Breast epithelium (tissue), 4 donors: ENCODE data around the gene SCN10A. TPM values are rescaled to one million over a fixed set of nuclear protein-coding genes. Genes with fewer than 3 reads are reported as not detected.

ENCODE experiments used
- DNase-seq, 2 donors: peaks; one replicate each; pipeline ENCODE4 v3.0.0-alpha.2; 2019; ENCODE audit warnings: low spot score in 2 of 2
- H3K27ac ChIP-seq, 2 donors: fragments of 200-600 bp; sonication (generic) in 1 of 2; one replicate each; pipeline ENCODE4 v1.5.1; 2016 to 2019; ENCODE audit warnings: mild to moderate bottlenecking in 1 of 2
- H3K27me3 ChIP-seq, 2 donors: fragments of 200-600 bp; sonication (generic) in 1 of 2; one replicate each; pipeline versions ENCODE4 v1.5.1 to v1.6.0; 2017 to 2019; ENCODE audit warnings: control low read depth in 1 of 2, mild to moderate bottlenecking in 1 of 2
- H3K36me3 ChIP-seq: fragments of 200-600 bp; one replicate; pipeline ENCODE4 v1.5.1; 2019
- H3K4me1 ChIP-seq, 2 donors: fragments of 200-600 bp; sonication (generic); one replicate each; pipeline ENCODE4 v1.5.1; 2016 to 2019; ENCODE audit warnings: control low read depth in 1 of 2
- H3K4me3 ChIP-seq, 3 donors: fragments of 200-600 bp; sonication (generic); 1 replicate in 2 of 3; 2 replicates in 1 of 3; pipeline ENCODE4 v1.5.1; 2016 to 2019; ENCODE audit warnings: mild to moderate bottlenecking in 3 of 3, moderate library complexity in 2 of 3
- H3K9me3 ChIP-seq, 2 donors: fragments of 200-600 bp; sonication (generic) in 1 of 2; one replicate each; pipeline ENCODE4 v1.5.1; 2016 to 2019; ENCODE audit warnings: control low read depth in 1 of 2
- CTCF ChIP-seq, 3 donors: fragments of 450-650 bp; IDR thresholded peaks; one replicate each; pipeline ENCODE4 v1.5.1; 2016 to 2017; ENCODE audit warnings: antibody characterized with exemption in 3 of 3, mild to moderate bottlenecking in 3 of 3, moderate library complexity in 3 of 3
- POLR2A ChIP-seq: fragments of 450-650 bp; IDR thresholded peaks from one replicate; pipeline ENCODE4 v1.6.1; 2016; ENCODE audit warnings: antibody characterized with exemption, mild to moderate bottlenecking, moderate library complexity
- POLR2AphosphoS5 ChIP-seq, 3 donors: sonication (generic); formaldehyde crosslinking; IDR thresholded peaks; one replicate each; pipeline ENCODE4 v1.6.1; 2017; ENCODE audit warnings: antibody characterized with exemption in 3 of 3
- intact Hi-C: fragments of 100-400 bp; cut with DNase I; formaldehyde crosslinking; loops from one replicate; pipeline ENCODE4 v1.15.1; 2023; ENCODE audit warnings: low total_unique reads
- total RNA-seq, 3 donors: library from RNA; depleted of rRNA; stranded (reverse); fragments of >200 nt; gene quantifications; one replicate each; pipeline ENCODE4 v1.1.0, GENCODE V29; 2016

Gene SCN10A
- total RNA-seq, 3 donors from 2014 or later = not detected

- Histone ChIP-seq H3K27me3 (no peaks in the 10 kb centered on the region), H3K4me1 (no peaks in the 10 kb centered on the region), H3K9me3 (no peaks in the 10 kb centered on the region), H3K4me3 (no peak overlapping the region), H3K27ac (no peak overlapping the region), H3K36me3 (no peaks in the 10 kb centered on the region)
- DNase-seq = no peak
- intact Hi-C loops = no loop called here
- TF ChIP-seq POLR2A (no peak), CTCF (IDR thresholded peaks at IDR 0.05) (no peak), POLR2AphosphoS5 (IDR thresholded peaks at IDR 0.05) (no peak)
Measured at GRCh38 chr3:38746641-38747040, 69.4 kb downstream of the SCN10A start.

- H3K27me3 ChIP-seq = peaks cover 0 to 4% of the 10 kb centered on the region in 2 donors
- no peaks in the 10 kb centered on the region for H3K9me3 ChIP-seq
Measured at GRCh38 chr3:38743043-38743442, 73.0 kb downstream of the SCN10A start.

GRCh38 chr3:38742550-38742949, 73.5 kb downstream of the SCN10A start:
- H3K4me3 ChIP-seq = no peak overlapping the region
- TF ChIP-seq CTCF (IDR thresholded peaks at IDR 0.05) (no peak), POLR2AphosphoS5 (IDR thresholded peaks at IDR 0.05) (no peak), POLR2A (no peak)
- H3K27ac ChIP-seq = no peak overlapping the region
- H3K4me1 ChIP-seq = no peaks in the 10 kb centered on the region
- DNase-seq = no peak
- no peaks in the 10 kb centered on the region for H3K9me3 ChIP-seq
- intact Hi-C loops = no loop called here
- no peaks in the 10 kb centered on the region for H3K36me3 ChIP-seq
- H3K27me3 ChIP-seq = peaks cover 0 to 4% of the 10 kb centered on the region in 2 donors

More at GRCh38 chr3:38743043-38743442, 73.0 kb downstream of the SCN10A start:
- intact Hi-C loops = no loop called here
- no peaks in the 10 kb centered on the region for H3K36me3 ChIP-seq
- H3K4me1 ChIP-seq = no peaks in the 10 kb centered on the region
- no peak overlapping the region for H3K4me3 ChIP-seq
- no peak for DNase-seq
- TF ChIP-seq CTCF (IDR thresholded peaks at IDR 0.05) = no peak
- no peak overlapping the region for H3K27ac ChIP-seq

- intact Hi-C loops = no loop called here
- H3K27me3 ChIP-seq = peaks cover 0 to 4% of the 10 kb centered on the region in 2 donors
- TF ChIP-seq CTCF (IDR thresholded peaks at IDR 0.05) (no peak), POLR2A (no peak), POLR2AphosphoS5 (IDR thresholded peaks at IDR 0.05) (no peak)
- H3K9me3 ChIP-seq = no peaks in the 10 kb centered on the region
- no peak overlapping the region for H3K4me3 ChIP-seq
- no peaks in the 10 kb centered on the region for H3K4me1 ChIP-seq
- no peak overlapping the region for H3K27ac ChIP-seq
- no peaks in the 10 kb centered on the region for H3K36me3 ChIP-seq
- no peak for DNase-seq
Measured at GRCh38 chr3:38740537-38740936, 75.5 kb downstream of the SCN10A start.

- no peaks in the 10 kb centered on the region for H3K36me3 ChIP-seq
- peaks cover 0 to 4% of the 10 kb centered on the region in 2 donors for H3K27me3 ChIP-seq
- H3K27ac ChIP-seq = no peak overlapping the region
- H3K9me3 ChIP-seq = no peaks in the 10 kb centered on the region
- H3K4me3 ChIP-seq = no peak overlapping the region
- no peak for TF ChIP-seq CTCF (IDR thresholded peaks at IDR 0.05)
- no peak for TF ChIP-seq POLR2AphosphoS5 (IDR thresholded peaks at IDR 0.05)
- TF ChIP-seq POLR2A = no peak
- H3K4me1 ChIP-seq = no peaks in the 10 kb centered on the region
- no peak for DNase-seq
- intact Hi-C loops = no loop called here
Measured at GRCh38 chr3:38739931-38740330, 76.1 kb downstream of the SCN10A start.
